ENCODE results near the gene ANO2.
"Not testable (repeated sequence)": the region's sequence is repeated elsewhere in the genome, so short reads cannot be mapped to it uniquely, and the experiment has no call there.

Gene ANO2

DNA sequence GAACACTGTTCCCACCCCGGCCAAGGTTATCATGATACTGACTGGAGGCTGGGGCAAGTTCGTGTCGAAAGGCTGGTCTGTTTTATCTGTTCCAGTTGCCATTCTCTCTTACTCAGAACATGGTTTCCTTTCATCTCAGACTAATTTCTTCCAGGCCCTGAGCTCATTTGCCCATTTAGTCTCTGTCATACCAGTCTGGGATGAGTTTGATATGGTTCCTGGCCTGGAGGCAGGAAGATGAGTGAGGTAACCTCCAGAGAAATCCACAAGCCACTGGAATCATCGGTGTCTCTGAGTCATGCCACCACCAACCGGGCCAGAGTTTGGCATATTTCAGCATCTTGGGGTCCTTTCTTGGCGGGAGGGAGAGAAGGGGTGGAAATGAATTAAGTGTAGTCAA, 398.4 kb downstream of the ANO2 start:
- Histone ChIP-seq H3K27me3 (ENCODE audit: control insufficient read depth in 1 of 2, insufficient read depth in 1 of 2, low read length in 2 of 2) (peaks cover 0 to 8% of the 10 kb centered on the region in 2 experiments), H3K4me1 (ENCODE audit: control insufficient read depth, insufficient read depth, low read depth, low read length) (no peaks in the 10 kb centered on the region), H3K4ac (ENCODE audit: low read depth in 1 of 2, low read length in 2 of 2) (no peak overlapping the region), H4K91ac (ENCODE audit: low read length) (no peak overlapping the region), H3K4me2 (ENCODE audit: low read length, poor library complexity, severe bottlenecking) (no peak overlapping the region), H2BK12ac (ENCODE audit: low read length in 2 of 2) (no peak overlapping the region), H4K8ac (ENCODE audit: low read length) (no peak overlapping the region), H2BK5ac (ENCODE audit: low read depth, low read length, poor library complexity, severe bottlenecking) (no peak overlapping the region), H3K14ac (ENCODE audit: low read length in 2 of 2) (no peak overlapping the region), H2AK5ac (ENCODE audit: low read length, severe bottlenecking) (no peak overlapping the region), H3K36me3 (ENCODE audit: control insufficient read depth in 1 of 2, insufficient read depth in 2 of 2, low read depth in 1 of 2, low read length in 2 of 2) (no peaks in the 10 kb centered on the region), H3K23ac (ENCODE audit: low read length in 2 of 2) (no peak overlapping the region), H2BK15ac (ENCODE audit: low read depth, poor library complexity, severe bottlenecking) (no peak overlapping the region), H2BK120ac (ENCODE audit: low read depth, low read length) (no peak overlapping the region), H3K27ac (ENCODE audit: low read length, poor library complexity, severe bottlenecking) (no peak overlapping the region), H3K4me3 (ENCODE audit: insufficient read depth in 1 of 2, low read depth in 1 of 2, low read length in 2 of 2) (no peak overlapping the region), H3K9me3 (ENCODE audit: control insufficient read depth, low read length) (peaks cover 8% of the 10 kb centered on the region), H3K9ac (ENCODE audit: low read length) (no peak overlapping the region), H2AFZ (ENCODE audit: low read depth, low read length) (no peak overlapping the region), H3K18ac (ENCODE audit: low read depth in 1 of 2, low read length in 2 of 2) (no peak overlapping the region), H3K79me1 (replicated peaks; ENCODE audit: low read length, poor library complexity, severe bottlenecking) (no peaks in the 10 kb centered on the region)
- 79% methylated on average over 6 of the region's 6 CpGs for WGBS
- DNase-seq: peak; percentile 18

DNA sequence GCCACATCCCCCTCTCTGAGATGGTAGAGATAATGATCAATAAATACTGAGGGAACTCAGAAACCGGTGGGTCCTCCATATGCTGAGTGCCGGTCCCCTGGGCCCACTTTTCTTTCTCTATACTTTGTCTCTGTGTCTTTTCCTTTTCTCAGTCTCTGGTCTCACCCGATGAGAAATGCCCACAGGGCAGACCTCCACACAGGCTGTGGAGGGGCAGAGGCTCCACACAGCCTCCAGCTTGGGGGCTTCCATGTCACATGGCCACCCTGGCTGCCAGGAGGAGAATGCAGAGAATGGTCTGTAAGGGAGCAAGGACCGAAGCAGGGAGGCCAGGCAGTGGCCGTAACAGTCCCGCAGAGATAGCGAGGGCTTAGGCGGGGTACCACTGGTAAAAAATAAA, 407.3 kb downstream of the ANO2 start:
- H2AFZ ChIP-seq (ENCODE audit: low read depth, low read length): no peak overlapping the region
- no peak overlapping the region for H3K9ac ChIP-seq (ENCODE audit: low read length)
- H3K23ac ChIP-seq (ENCODE audit: low read length in 2 of 2): no peak overlapping the region
- H3K4me1 ChIP-seq (ENCODE audit: control insufficient read depth, insufficient read depth, low read depth, low read length): no peaks in the 10 kb centered on the region
- no peaks in the 10 kb centered on the region for H3K36me3 ChIP-seq (ENCODE audit: control insufficient read depth in 1 of 2, insufficient read depth in 2 of 2, low read depth in 1 of 2, low read length in 2 of 2)
- H2BK120ac ChIP-seq (ENCODE audit: low read depth, low read length): no peak overlapping the region
- H3K79me1 ChIP-seq (replicated peaks; ENCODE audit: low read length, poor library complexity, severe bottlenecking): no peaks in the 10 kb centered on the region
- no peak overlapping the region for H3K18ac ChIP-seq (ENCODE audit: low read depth in 1 of 2, low read length in 2 of 2)
- H3K4ac ChIP-seq (ENCODE audit: low read depth in 1 of 2, low read length in 2 of 2): no peak overlapping the region
- no peak overlapping the region for H2BK12ac ChIP-seq (ENCODE audit: low read length in 2 of 2)
- H2AK5ac ChIP-seq (ENCODE audit: low read length, severe bottlenecking): no peak overlapping the region
- no peak overlapping the region for H3K4me2 ChIP-seq (ENCODE audit: low read length, poor library complexity, severe bottlenecking)
- no peak overlapping the region for H3K14ac ChIP-seq (ENCODE audit: low read length in 2 of 2)
- no peak overlapping the region for H4K8ac ChIP-seq (ENCODE audit: low read length)
- no peak overlapping the region for H2BK5ac ChIP-seq (ENCODE audit: low read depth, low read length, poor library complexity, severe bottlenecking)
- no peak overlapping the region for H4K91ac ChIP-seq (ENCODE audit: low read length)
- 77% methylated on average over 3 of the region's 8 CpGs for WGBS
- peaks cover 5% of the 10 kb centered on the region for H3K9me3 ChIP-seq (ENCODE audit: control insufficient read depth, low read length)
- H3K27ac ChIP-seq (ENCODE audit: low read length, poor library complexity, severe bottlenecking): no peak overlapping the region
- H3K4me3 ChIP-seq (ENCODE audit: insufficient read depth in 1 of 2, low read depth in 1 of 2, low read length in 2 of 2): no peak overlapping the region
- DNase-seq: no peak
- peaks cover 0 to 11% of the 10 kb centered on the region in 2 experiments for H3K27me3 ChIP-seq (ENCODE audit: control insufficient read depth in 1 of 2, insufficient read depth in 1 of 2, low read length in 2 of 2)
- H2BK15ac ChIP-seq (ENCODE audit: low read depth, poor library complexity, severe bottlenecking): no peak overlapping the region

DNA sequence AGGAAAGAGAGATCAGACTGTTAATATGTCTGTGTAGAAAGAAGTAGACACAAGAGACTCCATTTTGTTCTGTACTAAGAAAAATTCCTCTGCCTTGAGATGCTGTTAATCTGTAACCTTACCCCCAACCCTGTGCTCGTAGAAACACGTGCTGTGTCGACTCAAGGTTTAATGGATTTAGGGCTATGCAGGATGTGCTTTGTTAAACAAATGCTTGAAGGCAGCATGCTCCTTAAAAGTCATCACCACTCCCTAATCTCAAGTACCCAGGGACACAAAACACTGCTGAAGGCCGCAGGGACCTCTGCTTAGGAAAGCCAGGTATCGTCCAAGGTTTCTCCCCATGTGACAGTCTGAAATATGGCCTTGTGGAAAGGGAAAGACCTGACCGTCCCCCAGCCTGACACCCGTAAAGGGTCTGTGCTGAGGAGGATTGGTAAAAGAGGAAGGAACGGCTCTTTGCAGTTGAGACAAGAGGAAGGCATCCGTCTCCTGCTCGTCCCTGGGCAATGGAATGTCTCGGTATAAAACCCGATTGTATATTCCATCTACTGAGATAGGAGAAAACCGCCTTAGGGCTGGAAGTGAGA, 407.9 kb downstream of the ANO2 start:
- H3K79me1 ChIP-seq (replicated peaks; ENCODE audit: low read length, poor library complexity, severe bottlenecking); H2AFZ ChIP-seq (ENCODE audit: low read depth, low read length); H4K8ac ChIP-seq (ENCODE audit: low read length); H2BK120ac ChIP-seq (ENCODE audit: low read depth, low read length); H3K23ac ChIP-seq (ENCODE audit: low read length in 2 of 2); H3K27ac ChIP-seq (ENCODE audit: low read length, poor library complexity, severe bottlenecking); H3K4me1 ChIP-seq (ENCODE audit: control insufficient read depth, insufficient read depth, low read depth, low read length); H3K36me3 ChIP-seq (ENCODE audit: control insufficient read depth in 1 of 2, insufficient read depth in 2 of 2, low read depth in 1 of 2, low read length in 2 of 2); H3K9me3 ChIP-seq (ENCODE audit: control insufficient read depth, low read length); H2BK12ac ChIP-seq (ENCODE audit: low read length in 2 of 2); H3K4me2 ChIP-seq (ENCODE audit: low read length, poor library complexity, severe bottlenecking); H2BK15ac ChIP-seq (ENCODE audit: low read depth, poor library complexity, severe bottlenecking); H3K14ac ChIP-seq (ENCODE audit: low read length in 2 of 2); H3K4ac ChIP-seq (ENCODE audit: low read depth in 1 of 2, low read length in 2 of 2); DNase-seq; H3K18ac ChIP-seq (ENCODE audit: low read depth in 1 of 2, low read length in 2 of 2); H2AK5ac ChIP-seq (ENCODE audit: low read length, severe bottlenecking); H2BK5ac ChIP-seq (ENCODE audit: low read depth, low read length, poor library complexity, severe bottlenecking); H3K4me3 ChIP-seq (ENCODE audit: insufficient read depth in 1 of 2, low read depth in 1 of 2, low read length in 2 of 2); H3K9ac ChIP-seq (ENCODE audit: low read length); H4K91ac ChIP-seq (ENCODE audit: low read length): not testable (repeated sequence)
- H3K27me3 ChIP-seq (ENCODE audit: control insufficient read depth in 1 of 2, insufficient read depth in 1 of 2, low read length in 2 of 2): peaks cover 0 to 11% of the 10 kb centered on the region in 2 experiments
- 53% methylated on average over 10 of the region's 13 CpGs for WGBS

GRCh38 chr12:5535541-5535940, 409.5 kb downstream of the ANO2 start:
- Histone ChIP-seq H3K27ac (ENCODE audit: low read length, poor library complexity, severe bottlenecking) (no peak overlapping the region), H3K14ac (ENCODE audit: low read length in 2 of 2) (no peak overlapping the region), H2AFZ (ENCODE audit: low read depth, low read length) (no peak overlapping the region), H3K4me3 (ENCODE audit: insufficient read depth in 1 of 2, low read depth in 1 of 2, low read length in 2 of 2) (no peak overlapping the region), H3K23ac (ENCODE audit: low read length in 2 of 2) (no peak overlapping the region), H4K91ac (ENCODE audit: low read length) (no peak overlapping the region), H3K9ac (ENCODE audit: low read length) (no peak overlapping the region), H3K4me2 (ENCODE audit: low read length, poor library complexity, severe bottlenecking) (no peak overlapping the region), H4K8ac (ENCODE audit: low read length) (no peak overlapping the region), H3K4ac (ENCODE audit: low read depth in 1 of 2, low read length in 2 of 2) (no peak overlapping the region), H3K9me3 (ENCODE audit: control insufficient read depth, low read length) (no peaks in the 10 kb centered on the region), H2BK15ac (ENCODE audit: low read depth, poor library complexity, severe bottlenecking) (no peak overlapping the region), H3K27me3 (ENCODE audit: control insufficient read depth in 1 of 2, insufficient read depth in 1 of 2, low read length in 2 of 2) (peaks cover 0 to 8% of the 10 kb centered on the region in 2 experiments), H3K36me3 (ENCODE audit: control insufficient read depth in 1 of 2, insufficient read depth in 2 of 2, low read depth in 1 of 2, low read length in 2 of 2) (no peaks in the 10 kb centered on the region), H3K4me1 (ENCODE audit: control insufficient read depth, insufficient read depth, low read depth, low read length) (no peaks in the 10 kb centered on the region), H2BK12ac (ENCODE audit: low read length in 2 of 2) (no peak overlapping the region), H2BK5ac (ENCODE audit: low read depth, low read length, poor library complexity, severe bottlenecking) (no peak overlapping the region), H3K79me1 (replicated peaks; ENCODE audit: low read length, poor library complexity, severe bottlenecking) (no peaks in the 10 kb centered on the region), H2AK5ac (ENCODE audit: low read length, severe bottlenecking) (no peak overlapping the region), H2BK120ac (ENCODE audit: low read depth, low read length) (no peak overlapping the region), H3K18ac (ENCODE audit: low read depth in 1 of 2, low read length in 2 of 2) (peak overlapping the region in 1 of 2 experiments; percentile 48)
- no peak for DNase-seq
- 77% methylated on average over 2 of the region's 3 CpGs for WGBS

Measured in mesenchymal stem cell (in vitro differentiated cells and primary cell).